WTC11 (cell line): ENCODE data around the gene LENG8.

ENCODE experiments used
- GABPB1 ChIP-seq: sonication (generic); formaldehyde crosslinking; IDR thresholded peaks from 2 replicates; pipeline ENCODE4 v1.8.1; 2023; ENCODE audit warnings: mild to moderate bottlenecking, missing genetic modification reagents
- JUN ChIP-seq: sonication (generic); formaldehyde crosslinking; IDR thresholded peaks from 2 replicates; pipeline ENCODE4 v1.8.0; 2023; ENCODE audit warnings: mild to moderate bottlenecking, missing genetic modification reagents
- TCF7 ChIP-seq: sonication (generic); formaldehyde crosslinking; IDR thresholded peaks from 2 replicates; pipeline ENCODE4 v1.8.0; 2022; ENCODE audit warnings: mild to moderate bottlenecking, low read depth, missing genetic modification reagents, moderate library complexity
- ZNF219 ChIP-seq: sonication (generic); formaldehyde crosslinking; IDR thresholded peaks from 2 replicates; pipeline ENCODE4 v1.8.0; 2023; ENCODE audit warnings: missing genetic modification reagents, mild to moderate bottlenecking, borderline replicate concordance
- TF ChIP-seq, protein P1 (sequence below): fragments of 200-600 bp; IDR thresholded peaks from 2 replicates; pipeline ENCODE4 v1.8.0; 2022; ENCODE audit warnings: antibody characterized with exemption
- TF ChIP-seq, protein P2 (sequence below): fragments of 250-450 bp; sonication (Bioruptor Pico); IDR thresholded peaks from 2 replicates; pipeline ENCODE4 v1.9.0; 2021; ENCODE audit warnings: moderate library complexity, mild to moderate bottlenecking, inconsistent platforms, borderline replicate concordance
- TF ChIP-seq, protein P3 (sequence below): sonication (generic); formaldehyde crosslinking; IDR thresholded peaks from 2 replicates; pipeline ENCODE4 v1.8.1; 2023; ENCODE audit warnings: mild to moderate bottlenecking, missing genetic modification reagents, borderline replicate concordance
- TF ChIP-seq, protein P4 (sequence below): sonication (generic); formaldehyde crosslinking; IDR thresholded peaks from 2 replicates; pipeline ENCODE4 v1.8.0; 2022; ENCODE audit warnings: mild to moderate bottlenecking, missing genetic modification reagents

DNA sequence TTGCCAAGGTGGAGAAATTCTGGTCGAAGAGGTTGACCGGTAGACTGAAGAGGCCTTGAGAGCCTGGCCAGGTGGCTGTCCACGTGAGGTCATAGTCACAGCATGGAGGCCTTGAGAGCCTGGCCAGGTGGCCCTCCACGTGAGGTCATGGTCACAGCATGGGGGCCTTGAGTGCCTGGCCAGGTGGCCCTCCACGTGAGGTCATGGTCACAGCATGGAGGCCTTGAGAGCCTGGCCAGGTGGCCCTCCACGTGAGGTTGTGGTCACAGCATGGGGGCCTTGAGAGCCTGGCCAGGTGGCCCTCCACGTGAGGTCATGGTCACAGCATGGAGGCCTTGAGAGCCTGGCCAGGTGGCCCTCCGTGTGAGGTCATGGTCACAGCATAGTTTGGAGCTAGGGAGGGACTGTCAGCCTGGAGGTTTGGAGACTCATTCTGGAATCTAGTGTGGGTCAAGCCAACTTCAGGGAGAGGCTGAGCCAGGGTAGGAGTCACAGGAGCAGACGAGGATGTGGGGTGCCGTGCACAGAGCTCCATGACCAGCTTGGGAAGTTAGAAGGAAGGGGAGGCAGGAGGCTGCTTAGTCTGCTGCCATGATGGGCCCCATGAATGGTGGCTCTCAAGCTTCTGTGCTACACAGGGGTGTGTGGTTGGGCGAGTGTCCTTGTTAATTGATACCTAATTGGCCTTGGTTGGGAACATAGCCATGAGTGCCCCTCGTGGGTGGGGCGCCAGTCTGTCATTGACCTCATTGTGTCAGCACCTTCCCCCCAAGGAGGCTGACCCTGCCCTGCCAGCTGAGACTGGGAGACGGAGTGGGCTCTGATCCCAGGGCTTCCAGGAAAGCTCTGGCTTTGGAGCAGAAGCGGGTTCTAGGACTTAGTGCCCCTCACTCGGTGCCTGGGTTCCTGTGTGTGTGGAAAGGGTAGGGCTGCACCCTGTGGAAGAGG is 10.6 kb downstream of the LENG8 start:
- TF ChIP-seq, protein P1, sequence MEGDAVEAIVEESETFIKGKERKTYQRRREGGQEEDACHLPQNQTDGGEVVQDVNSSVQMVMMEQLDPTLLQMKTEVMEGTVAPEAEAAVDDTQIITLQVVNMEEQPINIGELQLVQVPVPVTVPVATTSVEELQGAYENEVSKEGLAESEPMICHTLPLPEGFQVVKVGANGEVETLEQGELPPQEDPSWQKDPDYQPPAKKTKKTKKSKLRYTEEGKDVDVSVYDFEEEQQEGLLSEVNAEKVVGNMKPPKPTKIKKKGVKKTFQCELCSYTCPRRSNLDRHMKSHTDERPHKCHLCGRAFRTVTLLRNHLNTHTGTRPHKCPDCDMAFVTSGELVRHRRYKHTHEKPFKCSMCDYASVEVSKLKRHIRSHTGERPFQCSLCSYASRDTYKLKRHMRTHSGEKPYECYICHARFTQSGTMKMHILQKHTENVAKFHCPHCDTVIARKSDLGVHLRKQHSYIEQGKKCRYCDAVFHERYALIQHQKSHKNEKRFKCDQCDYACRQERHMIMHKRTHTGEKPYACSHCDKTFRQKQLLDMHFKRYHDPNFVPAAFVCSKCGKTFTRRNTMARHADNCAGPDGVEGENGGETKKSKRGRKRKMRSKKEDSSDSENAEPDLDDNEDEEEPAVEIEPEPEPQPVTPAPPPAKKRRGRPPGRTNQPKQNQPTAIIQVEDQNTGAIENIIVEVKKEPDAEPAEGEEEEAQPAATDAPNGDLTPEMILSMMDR: no peak
- TF ChIP-seq, protein P2, sequence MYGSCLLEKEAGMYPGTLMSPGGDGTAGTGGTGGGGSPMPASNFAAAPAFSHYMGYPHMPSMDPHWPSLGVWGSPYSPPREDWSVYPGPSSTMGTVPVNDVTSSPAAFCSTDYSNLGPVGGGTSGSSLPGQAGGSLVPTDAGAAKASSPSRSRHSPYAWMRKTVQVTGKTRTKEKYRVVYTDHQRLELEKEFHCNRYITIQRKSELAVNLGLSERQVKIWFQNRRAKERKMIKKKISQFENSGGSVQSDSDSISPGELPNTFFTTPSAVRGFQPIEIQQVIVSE (CRISPR knock-in tag): no peak
- TF ChIP-seq, protein P3, sequence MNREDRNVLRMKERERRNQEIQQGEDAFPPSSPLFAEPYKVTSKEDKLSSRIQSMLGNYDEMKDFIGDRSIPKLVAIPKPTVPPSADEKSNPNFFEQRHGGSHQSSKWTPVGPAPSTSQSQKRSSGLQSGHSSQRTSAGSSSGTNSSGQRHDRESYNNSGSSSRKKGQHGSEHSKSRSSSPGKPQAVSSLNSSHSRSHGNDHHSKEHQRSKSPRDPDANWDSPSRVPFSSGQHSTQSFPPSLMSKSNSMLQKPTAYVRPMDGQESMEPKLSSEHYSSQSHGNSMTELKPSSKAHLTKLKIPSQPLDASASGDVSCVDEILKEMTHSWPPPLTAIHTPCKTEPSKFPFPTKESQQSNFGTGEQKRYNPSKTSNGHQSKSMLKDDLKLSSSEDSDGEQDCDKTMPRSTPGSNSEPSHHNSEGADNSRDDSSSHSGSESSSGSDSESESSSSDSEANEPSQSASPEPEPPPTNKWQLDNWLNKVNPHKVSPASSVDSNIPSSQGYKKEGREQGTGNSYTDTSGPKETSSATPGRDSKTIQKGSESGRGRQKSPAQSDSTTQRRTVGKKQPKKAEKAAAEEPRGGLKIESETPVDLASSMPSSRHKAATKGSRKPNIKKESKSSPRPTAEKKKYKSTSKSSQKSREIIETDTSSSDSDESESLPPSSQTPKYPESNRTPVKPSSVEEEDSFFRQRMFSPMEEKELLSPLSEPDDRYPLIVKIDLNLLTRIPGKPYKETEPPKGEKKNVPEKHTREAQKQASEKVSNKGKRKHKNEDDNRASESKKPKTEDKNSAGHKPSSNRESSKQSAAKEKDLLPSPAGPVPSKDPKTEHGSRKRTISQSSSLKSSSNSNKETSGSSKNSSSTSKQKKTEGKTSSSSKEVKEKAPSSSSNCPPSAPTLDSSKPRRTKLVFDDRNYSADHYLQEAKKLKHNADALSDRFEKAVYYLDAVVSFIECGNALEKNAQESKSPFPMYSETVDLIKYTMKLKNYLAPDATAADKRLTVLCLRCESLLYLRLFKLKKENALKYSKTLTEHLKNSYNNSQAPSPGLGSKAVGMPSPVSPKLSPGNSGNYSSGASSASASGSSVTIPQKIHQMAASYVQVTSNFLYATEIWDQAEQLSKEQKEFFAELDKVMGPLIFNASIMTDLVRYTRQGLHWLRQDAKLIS: no peak
- no peak for TF ChIP-seq TCF7
- no peak for TF ChIP-seq ZNF219 (CRISPR knock-in tag)
- TF ChIP-seq, protein P4, sequence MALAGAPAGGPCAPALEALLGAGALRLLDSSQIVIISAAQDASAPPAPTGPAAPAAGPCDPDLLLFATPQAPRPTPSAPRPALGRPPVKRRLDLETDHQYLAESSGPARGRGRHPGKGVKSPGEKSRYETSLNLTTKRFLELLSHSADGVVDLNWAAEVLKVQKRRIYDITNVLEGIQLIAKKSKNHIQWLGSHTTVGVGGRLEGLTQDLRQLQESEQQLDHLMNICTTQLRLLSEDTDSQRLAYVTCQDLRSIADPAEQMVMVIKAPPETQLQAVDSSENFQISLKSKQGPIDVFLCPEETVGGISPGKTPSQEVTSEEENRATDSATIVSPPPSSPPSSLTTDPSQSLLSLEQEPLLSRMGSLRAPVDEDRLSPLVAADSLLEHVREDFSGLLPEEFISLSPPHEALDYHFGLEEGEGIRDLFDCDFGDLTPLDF: no peak
- TF ChIP-seq JUN (CRISPR knock-in tag): no peak
- TF ChIP-seq GABPB1 (CRISPR knock-in tag): no peak
